GM23248 (cell line): ENCODE results near the gene SULF2.

Source experiments
- EZH2 ChIP-seq: fragments of 200-600 bp; sonication (generic); IDR thresholded peaks from 2 replicates; pipeline ENCODE4 v1.6.1; 2018; ENCODE audit warnings: antibody characterized with exemption, mild to moderate bottlenecking; ENCODE audit not compliant: insufficient read depth, poor library complexity, severe bottlenecking
- EZH2phosphoT487 ChIP-seq: fragments of 200-600 bp; sonication (generic); IDR thresholded peaks from 2 replicates; pipeline ENCODE4 v1.6.1; 2018; ENCODE audit warnings: antibody characterized with exemption, moderate library complexity, mild to moderate bottlenecking, low read depth; ENCODE audit not compliant: insufficient read depth

DNA sequence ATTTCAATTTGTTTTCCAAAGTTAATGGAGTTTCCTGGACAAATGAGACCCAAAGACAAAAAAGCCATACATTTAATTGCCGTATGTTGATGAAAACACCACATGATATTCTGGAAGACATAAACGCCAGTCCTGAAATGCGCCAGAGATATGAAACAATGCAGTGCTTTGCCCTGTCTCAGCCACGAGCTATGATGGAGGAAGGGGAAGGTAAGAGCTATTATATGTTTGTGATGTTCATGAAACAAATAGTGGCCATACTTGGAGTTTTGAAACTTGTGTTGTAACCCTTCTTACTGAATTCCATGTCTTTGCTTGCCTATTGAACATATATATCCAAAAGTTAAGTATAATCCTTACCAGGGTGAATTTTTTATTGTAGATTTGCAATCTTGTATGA, 157.7 kb downstream of the SULF2 start:
- no peak for TF ChIP-seq EZH2
- TF ChIP-seq EZH2phosphoT487, result no peak
